Liver (tissue), 9 donors: ENCODE results near the gene CCNC. TPM values are rescaled to one million over a fixed set of nuclear protein-coding genes. Genes with fewer than 3 reads are reported as not detected.

ENCODE experiments used
- DNase-seq: peaks from one replicate; pipeline ENCODE4 v3.0.0-alpha.2; 2017; ENCODE audit warnings: low spot score
- H3K27ac ChIP-seq, 2 donors: one replicate each; pipeline ENCODE4 v1.7.0; 2013; ENCODE audit warnings: inconsistent platforms in 2 of 2, low read length in 2 of 2, control low read depth in 1 of 2, low read depth in 1 of 2, mild to moderate bottlenecking in 1 of 2
- H3K27me3 ChIP-seq, 4 donors: one replicate each; pipeline versions ENCODE4 v1.6.1 to v1.7.0; 2013; ENCODE audit warnings: low read length in 3 of 4, inconsistent platforms in 1 of 4, mild to moderate bottlenecking in 1 of 4, moderate library complexity in 1 of 4; ENCODE audit not compliant: control insufficient read depth in 4 of 4, insufficient read depth in 4 of 4
- H3K36me3 ChIP-seq, 4 donors: one replicate each; pipeline versions ENCODE4 v1.6.1 to v1.7.0; 2013; ENCODE audit warnings: low read length in 3 of 4, mild to moderate bottlenecking in 3 of 4, low read depth in 1 of 4, moderate library complexity in 1 of 4; ENCODE audit not compliant: control insufficient read depth in 4 of 4, insufficient read depth in 3 of 4
- H3K4me1 ChIP-seq, 4 donors: one replicate each; pipeline versions ENCODE4 v1.6.1 to v1.7.0; 2013; ENCODE audit warnings: low read length in 3 of 4, mild to moderate bottlenecking in 3 of 4, moderate library complexity in 1 of 4; ENCODE audit not compliant: control insufficient read depth in 4 of 4, insufficient read depth in 4 of 4
- H3K4me3 ChIP-seq, 3 donors: one replicate each; pipeline versions ENCODE4 v1.6.1 to v1.7.0; 2013; ENCODE audit warnings: low read length in 3 of 3, control low read depth in 1 of 3, low read depth in 1 of 3, mild to moderate bottlenecking in 1 of 3
- H3K9ac ChIP-seq, 2 donors: one replicate each; pipeline ENCODE4 v1.7.0; 2013; ENCODE audit warnings: low read length in 2 of 2, mild to moderate bottlenecking in 2 of 2, moderate library complexity in 2 of 2, control low read depth in 1 of 2, low read depth in 1 of 2
- H3K9me3 ChIP-seq, 4 donors: one replicate each; pipeline versions ENCODE4 v1.6.1 to v1.7.0; 2013; ENCODE audit warnings: low read length in 3 of 4; ENCODE audit not compliant: control insufficient read depth in 4 of 4
- ATF3 ChIP-seq: IDR thresholded peaks from 2 replicates; pipeline ENCODE4 v1.6.1; 2016; ENCODE audit warnings: antibody characterized with exemption
- CTCF ChIP-seq: fragments of 150-350 bp; IDR thresholded peaks from 2 replicates; pipeline ENCODE4 v1.5.1; 2017; ENCODE audit warnings: improper control_type of control experiment, low read depth, low read length; ENCODE audit not compliant: missing input control
- EGR1 ChIP-seq, 2 donors: IDR thresholded peaks; 2 replicates each; pipeline ENCODE4 v1.6.1; 2016 to 2018; ENCODE audit warnings: antibody characterized with exemption in 2 of 2, low read depth in 2 of 2
- FOXA1 ChIP-seq: IDR thresholded peaks from 2 replicates; pipeline ENCODE4 v1.6.1; 2016; ENCODE audit warnings: antibody characterized with exemption
- FOXA2 ChIP-seq: IDR thresholded peaks from 2 replicates; pipeline ENCODE4 v1.6.1; 2016; ENCODE audit warnings: antibody characterized with exemption
- GABPA ChIP-seq, 2 donors: IDR thresholded peaks in 1 of 2; conservative IDR thresholded peaks in 1 of 2; 2 replicates each; pipeline ENCODE4 v1.6.1; 2016; ENCODE audit warnings: antibody characterized with exemption in 2 of 2, mild to moderate bottlenecking in 1 of 2, moderate library complexity in 1 of 2
- HNF4A ChIP-seq, 2 donors: conservative IDR thresholded peaks; 2 replicates each; pipeline ENCODE4 v1.6.1; 2016; ENCODE audit warnings: antibody characterized with exemption in 2 of 2, mild to moderate bottlenecking in 2 of 2
- HNF4G ChIP-seq: IDR thresholded peaks from 2 replicates; pipeline ENCODE4 v1.6.1; 2016; ENCODE audit warnings: antibody characterized with exemption
- JUND ChIP-seq, 2 donors: IDR thresholded peaks; 2 replicates each; pipeline ENCODE4 v1.6.1; 2016; ENCODE audit warnings: antibody characterized with exemption in 2 of 2
- MAX ChIP-seq: IDR thresholded peaks from 2 replicates; pipeline ENCODE4 v1.6.1; 2016; ENCODE audit warnings: antibody characterized with exemption
- NR2F2 ChIP-seq: IDR thresholded peaks from 2 replicates; pipeline ENCODE4 v1.6.1; 2016; ENCODE audit warnings: antibody characterized with exemption
- RAD21 ChIP-seq, 2 donors: IDR thresholded peaks; 2 replicates each; pipeline ENCODE4 v1.6.1; 2016; ENCODE audit warnings: antibody characterized with exemption in 2 of 2, mild to moderate bottlenecking in 2 of 2
- REST ChIP-seq: IDR thresholded peaks from 2 replicates; pipeline ENCODE4 v1.6.1; 2016; ENCODE audit warnings: antibody characterized with exemption, mild to moderate bottlenecking
- RXRA ChIP-seq, 2 donors: IDR thresholded peaks; 2 replicates each; pipeline ENCODE4 v1.6.1; 2017 to 2018; ENCODE audit warnings: antibody characterized with exemption in 2 of 2, mild to moderate bottlenecking in 1 of 2
- SP1 ChIP-seq: IDR thresholded peaks from 2 replicates; pipeline ENCODE4 v1.6.1; 2018; ENCODE audit warnings: antibody characterized with exemption, mild to moderate bottlenecking
- TAF1 ChIP-seq: conservative IDR thresholded peaks from 2 replicates; pipeline ENCODE4 v1.6.1; 2016; ENCODE audit warnings: antibody characterized with exemption, mild to moderate bottlenecking
- YY1 ChIP-seq: IDR thresholded peaks from 2 replicates; pipeline ENCODE4 v1.6.1; 2016; ENCODE audit warnings: antibody characterized with exemption, mild to moderate bottlenecking
- WGBS: extraction: QIAGEN DNeasy Blood & Tissue Kit; methylation state at CpG from one replicate; pipeline ENCODE4 v1.1.7; 2013; 5-methylcytosine and 5-hydroxymethylcytosine counted together
- polyA plus RNA-seq, 2 donors: library from polyadenylated mRNA; stranded (reverse) in 1 of 2; unstranded in 1 of 2; fragments of 200-250 nt in 1 of 2; fragments of >200 nt in 1 of 2; fragmentation: Nextera tagmentation in 1 of 2; extraction: Ambion mirVana in 1 of 2; gene quantifications; one replicate each; pipeline versions ENCODE4 v1.2.1 to v1.2.3, GENCODE V29; 2013 to 2015
- total RNA-seq, 2 donors: library from RNA; depleted of rRNA; stranded (reverse); fragments of >200 nt; gene quantifications; one replicate each; pipeline ENCODE4 v1.2.3, GENCODE V29; 2014
- TF ChIP-seq, protein P1 (sequence below): IDR thresholded peaks from 2 replicates; pipeline ENCODE4 v1.6.1; 2016; ENCODE audit warnings: antibody characterized with exemption
- donor health status: healthy.
- donor health status: healthy.
- donor health status: healthy.
- donor health status: healthy.
- donor health status: healthy.

CCNC gene
- total and polyA plus RNA-seq, 4 donors, result 32.9 to 80.7 (median 47.8) TPM

DNA sequence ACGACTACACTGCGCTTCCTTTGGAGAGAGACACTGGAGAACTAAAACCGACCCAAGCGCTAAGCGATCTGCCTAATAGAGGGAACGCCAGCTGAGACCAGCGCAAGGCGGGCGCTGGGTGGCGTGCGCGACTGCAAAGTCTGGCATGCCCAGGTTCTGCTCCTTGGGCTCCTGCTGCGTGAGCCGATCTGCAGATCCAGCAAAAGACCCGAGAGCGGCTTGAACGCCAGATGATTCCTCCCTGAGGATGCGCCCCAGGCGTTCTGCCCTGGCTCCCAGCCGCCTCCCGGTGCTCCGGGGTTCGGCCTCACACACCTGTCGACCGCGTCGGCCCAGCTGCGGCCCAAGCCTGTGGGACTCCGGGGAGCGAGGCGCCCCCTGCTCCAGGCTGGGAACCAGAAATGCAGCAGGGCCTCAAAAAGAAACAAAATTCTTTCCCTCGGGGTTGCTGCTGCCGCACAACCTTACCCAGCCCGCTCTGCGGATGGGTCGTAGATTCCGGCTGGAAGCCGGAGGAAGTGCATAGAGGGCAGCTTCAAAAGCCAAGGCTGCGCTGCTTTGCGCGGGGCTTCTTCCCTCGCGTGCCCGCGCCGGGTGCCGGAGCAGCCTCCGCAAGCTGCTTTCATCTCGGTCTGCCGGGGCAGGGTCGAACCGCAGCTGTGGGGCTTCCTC is 20.3 kb upstream of the CCNC start:
- peak overlapping the region in 2 of 3 donors; percentile 33 to 64 for H3K4me3 ChIP-seq
- TF ChIP-seq RAD21 (IDR thresholded peaks at IDR 0.05), result peak; percentile 67 to 74
- TF ChIP-seq CTCF, result peak; percentile 43
- no peak for TF ChIP-seq SP1
- no peak for TF ChIP-seq ATF3
- WGBS, result 3% methylated on average over 52 of the region's 52 CpGs
- no peak overlapping the region for H3K9ac ChIP-seq
- H3K9me3 ChIP-seq, result no peaks in the 10 kb centered on the region
- H3K27me3 ChIP-seq, result peaks cover 0 to 16% (median 9%) of the 10 kb centered on the region in 4 donors
- no peak overlapping the region for H3K27ac ChIP-seq
- no peaks in the 10 kb centered on the region for H3K36me3 ChIP-seq
- no peak for DNase-seq
- peaks cover 0 to 22% (median 13%) of the 10 kb centered on the region in 4 donors for H3K4me1 ChIP-seq

DNA sequence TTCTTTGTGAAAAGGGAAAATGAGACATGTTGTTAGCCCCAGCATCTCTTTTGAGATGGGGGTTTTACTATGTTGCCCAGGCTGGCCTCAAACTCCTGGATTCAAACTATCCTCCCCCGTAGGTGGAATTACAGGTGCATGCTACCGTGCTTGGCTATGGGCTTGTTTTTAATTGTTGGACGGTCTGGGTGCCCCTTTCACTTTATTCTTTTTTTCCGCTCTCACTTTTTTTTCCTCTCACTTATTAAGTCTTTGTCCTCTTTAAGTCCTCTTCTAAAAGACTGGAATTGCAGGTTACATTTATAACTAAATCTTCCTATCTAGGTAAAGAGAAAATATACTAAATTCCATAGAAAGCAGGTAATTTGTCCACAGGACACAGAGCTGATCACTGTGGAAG is 19.3 kb upstream of the CCNC start:
- Histone ChIP-seq H3K4me3 (no peak overlapping the region), H3K9me3 (no peaks in the 10 kb centered on the region), H3K9ac (no peak overlapping the region), H3K27me3 (peaks cover 0 to 16% (median 6%) of the 10 kb centered on the region in 4 donors), H3K36me3 (no peaks in the 10 kb centered on the region), H3K27ac (no peak overlapping the region), H3K4me1 (peaks cover 0 to 22% (median 13%) of the 10 kb centered on the region in 4 donors)
- 82% methylated on average over 4 of the region's 4 CpGs for WGBS
- no peak for TF ChIP-seq MAX
- no peak for TF ChIP-seq NR2F2
- no peak for TF ChIP-seq REST
- no peak for TF ChIP-seq HNF4G
- TF ChIP-seq YY1, result no peak
- no peak for TF ChIP-seq HNF4A (conservative IDR thresholded peaks at IDR 0.05)
- no peak for TF ChIP-seq JUND (IDR thresholded peaks at IDR 0.05)
- TF ChIP-seq EGR1 (IDR thresholded peaks at IDR 0.05; ENCODE audit: low read depth in 2 of 2), result no peak
- TF ChIP-seq RXRA (IDR thresholded peaks at IDR 0.05), result no peak
- TF ChIP-seq TAF1, result no peak
- TF ChIP-seq ATF3, result no peak
- no peak for TF ChIP-seq CTCF
- TF ChIP-seq GABPA (IDR thresholded peaks at IDR 0.05 in 1 of 2, conservative IDR thresholded peaks at IDR 0.05 in 1 of 2), result no peak
- no peak for TF ChIP-seq SP1
- no peak for TF ChIP-seq FOXA2
- TF ChIP-seq, protein P1, sequence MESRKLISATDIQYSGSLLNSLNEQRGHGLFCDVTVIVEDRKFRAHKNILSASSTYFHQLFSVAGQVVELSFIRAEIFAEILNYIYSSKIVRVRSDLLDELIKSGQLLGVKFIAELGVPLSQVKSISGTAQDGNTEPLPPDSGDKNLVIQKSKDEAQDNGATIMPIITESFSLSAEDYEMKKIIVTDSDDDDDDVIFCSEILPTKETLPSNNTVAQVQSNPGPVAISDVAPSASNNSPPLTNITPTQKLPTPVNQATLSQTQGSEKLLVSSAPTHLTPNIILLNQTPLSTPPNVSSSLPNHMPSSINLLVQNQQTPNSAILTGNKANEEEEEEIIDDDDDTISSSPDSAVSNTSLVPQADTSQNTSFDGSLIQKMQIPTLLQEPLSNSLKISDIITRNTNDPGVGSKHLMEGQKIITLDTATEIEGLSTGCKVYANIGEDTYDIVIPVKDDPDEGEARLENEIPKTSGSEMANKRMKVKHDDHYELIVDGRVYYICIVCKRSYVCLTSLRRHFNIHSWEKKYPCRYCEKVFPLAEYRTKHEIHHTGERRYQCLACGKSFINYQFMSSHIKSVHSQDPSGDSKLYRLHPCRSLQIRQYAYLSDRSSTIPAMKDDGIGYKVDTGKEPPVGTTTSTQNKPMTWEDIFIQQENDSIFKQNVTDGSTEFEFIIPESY, result no peak
- TF ChIP-seq FOXA1, result no peak
- TF ChIP-seq RAD21 (IDR thresholded peaks at IDR 0.05), result no peak
- DNase-seq, result no peak
